DOHH2 (cell line): ENCODE measurements around the gene ALCAM.
"Not testable (repeated sequence)": the region's sequence is repeated elsewhere in the genome, so short reads cannot be mapped to it uniquely, and the experiment has no call there.

Experiments
- H3F3A ChIP-seq: fragments of 200-600 bp; sonication (generic), shearing (Covaris generic); 2 replicates; pipeline ENCODE4 v1.6.0; 2016; ENCODE audit warnings: antibody characterized with exemption, mild to moderate bottlenecking; ENCODE audit not compliant: control insufficient read depth, insufficient read depth
- H3K27ac ChIP-seq: fragments of 200-600 bp; sonication (generic); 2 replicates; pipeline ENCODE4 v1.5.1; 2014; ENCODE audit warnings: low read depth, mild to moderate bottlenecking, low read length, moderate library complexity
- H3K27me3 ChIP-seq: fragments of 200-600 bp; sonication (generic); 2 replicates; pipeline ENCODE4 v1.6.1; 2014; ENCODE audit warnings: mild to moderate bottlenecking, low read length, mixed read lengths; ENCODE audit not compliant: control insufficient read depth
- H3K36me3 ChIP-seq: fragments of 200-600 bp; sonication (generic); 2 replicates; pipeline ENCODE4 v1.6.1; 2014; ENCODE audit warnings: mild to moderate bottlenecking, low read length, moderate library complexity, mixed read lengths; ENCODE audit not compliant: control insufficient read depth
- H3K4me1 ChIP-seq: fragments of 200-600 bp; sonication (generic); 2 replicates; pipeline ENCODE4 v1.6.1; 2014; ENCODE audit warnings: mild to moderate bottlenecking, low read length, mixed read lengths; ENCODE audit not compliant: control insufficient read depth
- H3K4me2 ChIP-seq: fragments of 200-600 bp; sonication (generic); 2 replicates; pipeline ENCODE4 v1.6.0; 2014; ENCODE audit warnings: mild to moderate bottlenecking, low read length, moderate library complexity
- H3K4me3 ChIP-seq: fragments of 200-600 bp; sonication (generic); 2 replicates; pipeline ENCODE4 v1.5.1; 2014; ENCODE audit warnings: mild to moderate bottlenecking, low read length, mixed read lengths
- H3K79me2 ChIP-seq: fragments of 200-600 bp; sonication (generic); 2 replicates; pipeline ENCODE4 v1.6.1; 2014; ENCODE audit warnings: mild to moderate bottlenecking, low read length, mixed read lengths; ENCODE audit not compliant: control insufficient read depth
- H3K9me2 ChIP-seq: fragments of 200-600 bp; sonication (generic); replicated peaks from 2 replicates; pipeline ENCODE4 v1.6.1; 2014; ENCODE audit warnings: mild to moderate bottlenecking, low read length, mixed read lengths; ENCODE audit not compliant: control insufficient read depth
- H3K9me3 ChIP-seq: fragments of 200-600 bp; sonication (generic); 2 replicates; pipeline ENCODE4 v1.6.1; 2014; ENCODE audit warnings: antibody characterized with exemption, low read length, mixed read lengths; ENCODE audit not compliant: control insufficient read depth, insufficient read depth
- H4K20me1 ChIP-seq: fragments of 200-600 bp; sonication (generic); 2 replicates; pipeline ENCODE4 v1.6.0; 2014; ENCODE audit warnings: low read depth, mild to moderate bottlenecking, antibody characterized with exemption, low read length, moderate library complexity; ENCODE audit not compliant: control insufficient read depth, insufficient read depth
- EZH2phosphoT487 ChIP-seq: fragments of 200-600 bp; sonication (generic); IDR thresholded peaks from 2 replicates; pipeline ENCODE4 v1.6.1; 2017; ENCODE audit warnings: borderline replicate concordance, mild to moderate bottlenecking, antibody characterized with exemption, low read length, moderate library complexity, mixed read lengths
- TF ChIP-seq, protein P1 (sequence below): fragments of 200-600 bp; sonication (generic); IDR thresholded peaks from one replicate; pipeline ENCODE4 v1.5.1; 2014; ENCODE audit warnings: antibody characterized with exemption, mild to moderate bottlenecking, low read depth, low read length; ENCODE audit not compliant: poor library complexity, severe bottlenecking

ALCAM gene

DNA sequence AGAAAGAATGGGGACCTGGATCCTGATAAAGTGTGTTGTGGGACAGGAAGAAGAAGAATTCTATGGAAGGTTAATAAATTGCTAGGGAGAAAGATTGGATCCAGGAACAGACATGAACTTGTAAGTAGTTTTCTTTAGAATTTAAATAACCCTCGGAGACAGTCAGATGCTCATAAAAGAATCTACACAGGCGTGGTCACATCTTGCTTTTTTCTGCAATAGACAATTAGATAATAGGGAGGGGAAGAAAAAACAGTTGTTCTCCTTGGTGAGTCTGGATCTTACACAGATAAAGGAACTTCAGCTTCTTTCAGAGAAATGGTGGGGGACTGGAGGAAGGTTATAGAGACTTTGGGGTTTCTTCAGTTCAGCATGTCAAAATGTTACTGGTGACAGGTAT lies 232.6 kb downstream of the ALCAM start:
- Histone ChIP-seq H3K4me2 (no peak overlapping the region), H3K27ac (no peak overlapping the region), H3K27me3 (no peaks in the 10 kb centered on the region), H3K9me3 (no peaks in the 10 kb centered on the region), H4K20me1 (no peaks in the 10 kb centered on the region), H3K36me3 (no peaks in the 10 kb centered on the region), H3K79me2 (no peaks in the 10 kb centered on the region), H3K9me2 (no peaks in the 10 kb centered on the region), H3K4me1 (no peaks in the 10 kb centered on the region), H3K4me3 (no peak overlapping the region), H3F3A (no peaks in the 10 kb centered on the region)
- no peak for TF ChIP-seq EZH2phosphoT487
- TF ChIP-seq, protein P1, sequence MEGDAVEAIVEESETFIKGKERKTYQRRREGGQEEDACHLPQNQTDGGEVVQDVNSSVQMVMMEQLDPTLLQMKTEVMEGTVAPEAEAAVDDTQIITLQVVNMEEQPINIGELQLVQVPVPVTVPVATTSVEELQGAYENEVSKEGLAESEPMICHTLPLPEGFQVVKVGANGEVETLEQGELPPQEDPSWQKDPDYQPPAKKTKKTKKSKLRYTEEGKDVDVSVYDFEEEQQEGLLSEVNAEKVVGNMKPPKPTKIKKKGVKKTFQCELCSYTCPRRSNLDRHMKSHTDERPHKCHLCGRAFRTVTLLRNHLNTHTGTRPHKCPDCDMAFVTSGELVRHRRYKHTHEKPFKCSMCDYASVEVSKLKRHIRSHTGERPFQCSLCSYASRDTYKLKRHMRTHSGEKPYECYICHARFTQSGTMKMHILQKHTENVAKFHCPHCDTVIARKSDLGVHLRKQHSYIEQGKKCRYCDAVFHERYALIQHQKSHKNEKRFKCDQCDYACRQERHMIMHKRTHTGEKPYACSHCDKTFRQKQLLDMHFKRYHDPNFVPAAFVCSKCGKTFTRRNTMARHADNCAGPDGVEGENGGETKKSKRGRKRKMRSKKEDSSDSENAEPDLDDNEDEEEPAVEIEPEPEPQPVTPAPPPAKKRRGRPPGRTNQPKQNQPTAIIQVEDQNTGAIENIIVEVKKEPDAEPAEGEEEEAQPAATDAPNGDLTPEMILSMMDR: no peak

DNA sequence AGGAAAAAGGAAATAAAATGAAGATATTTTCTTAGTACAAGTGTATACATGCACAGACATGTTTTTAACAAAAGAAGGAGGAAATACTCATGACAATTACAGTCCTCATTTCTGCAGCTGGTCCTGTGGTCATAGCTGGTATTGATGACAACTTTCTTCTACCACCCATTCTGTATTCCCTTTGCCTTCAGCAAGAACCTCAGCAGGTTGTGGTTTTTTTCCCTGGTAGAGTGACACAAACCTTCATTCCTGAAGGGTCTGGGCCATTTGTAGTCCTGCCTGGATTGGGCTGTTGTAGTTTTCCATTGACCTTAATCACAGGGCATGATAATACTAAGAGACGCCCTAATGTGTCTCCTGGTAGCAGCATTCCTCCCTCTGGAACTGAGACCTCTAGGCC lies 235.0 kb downstream of the ALCAM start:
- not testable (repeated sequence) for H4K20me1 ChIP-seq, H3K27ac ChIP-seq, H3K9me2 ChIP-seq, H3K9me3 ChIP-seq, H3K27me3 ChIP-seq, H3K79me2 ChIP-seq, H3K4me1 ChIP-seq, H3K4me3 ChIP-seq, H3K4me2 ChIP-seq, H3K36me3 ChIP-seq, H3F3A ChIP-seq

DNA sequence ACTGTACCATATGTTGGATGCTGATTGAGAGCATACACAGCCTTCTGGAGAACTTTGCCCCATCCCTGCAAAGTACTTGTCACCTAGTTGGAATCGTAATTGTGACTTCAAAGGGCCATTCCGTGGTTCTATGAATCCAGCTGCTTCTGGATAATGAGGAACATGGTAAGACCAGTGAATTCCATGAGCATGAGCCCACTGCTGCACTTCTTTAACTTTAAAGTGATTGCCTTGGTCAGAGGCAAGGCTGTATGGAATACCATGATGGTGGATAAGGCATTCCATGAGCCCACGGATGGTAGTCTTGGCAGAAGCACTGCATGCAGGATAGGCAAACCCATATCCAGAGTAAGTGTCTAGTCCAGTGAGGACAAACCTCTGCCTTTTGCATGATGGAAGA lies 235.6 kb downstream of the ALCAM start:
- H3K36me3 ChIP-seq, H3K4me3 ChIP-seq, H3K79me2 ChIP-seq, H3K9me3 ChIP-seq, H4K20me1 ChIP-seq, H3K27ac ChIP-seq, H3K9me2 ChIP-seq, H3F3A ChIP-seq, H3K4me2 ChIP-seq, H3K27me3 ChIP-seq, H3K4me1 ChIP-seq: not testable (repeated sequence)

DNA sequence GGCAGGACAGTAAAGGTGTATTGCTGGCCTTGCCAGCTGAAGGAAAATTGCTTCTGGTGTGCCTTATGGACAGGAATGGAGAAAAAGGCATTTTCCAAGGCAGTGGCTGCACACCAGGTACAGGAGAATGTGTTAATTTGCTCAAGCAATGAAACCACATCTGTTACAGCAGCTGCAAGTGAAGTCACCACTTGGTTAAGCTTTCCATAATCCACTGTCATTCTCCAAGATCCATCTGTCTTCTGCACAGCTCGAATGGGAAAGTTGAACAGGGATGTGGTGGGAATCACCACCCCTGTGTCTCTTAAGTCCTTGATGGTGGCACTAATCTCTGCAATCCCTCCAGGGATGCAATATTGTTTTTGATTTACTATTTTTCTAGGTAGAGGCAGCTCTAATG lies 236.8 kb downstream of the ALCAM start:
- not testable (repeated sequence) for H3K79me2 ChIP-seq, H3K27ac ChIP-seq, H3K4me1 ChIP-seq, H3K4me2 ChIP-seq, H3F3A ChIP-seq, H3K9me3 ChIP-seq, H4K20me1 ChIP-seq, H3K4me3 ChIP-seq, H3K36me3 ChIP-seq, H3K27me3 ChIP-seq, H3K9me2 ChIP-seq

DNA sequence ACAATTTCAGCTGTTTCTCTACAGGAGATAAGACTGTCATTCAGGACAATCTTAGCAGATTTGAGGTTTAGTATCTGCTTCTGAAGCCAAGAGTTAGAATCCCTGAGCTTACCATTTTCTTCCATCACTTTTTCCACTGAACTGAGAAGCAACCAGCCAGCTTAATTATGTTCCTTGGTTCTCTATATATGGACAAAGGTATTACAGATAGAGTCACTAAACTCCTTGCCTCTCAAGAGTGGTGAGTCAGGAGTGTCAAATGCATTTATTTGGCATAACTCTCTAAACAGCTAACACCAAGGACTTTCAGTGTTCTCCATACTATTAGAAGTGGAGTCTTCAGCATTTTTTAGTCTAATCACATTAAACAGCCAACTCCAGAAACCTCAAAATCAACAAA lies 239.3 kb downstream of the ALCAM start:
- H3K79me2 ChIP-seq: no peaks in the 10 kb centered on the region
- no peaks in the 10 kb centered on the region for H3F3A ChIP-seq
- H3K36me3 ChIP-seq: no peaks in the 10 kb centered on the region
- H3K27ac ChIP-seq: no peak overlapping the region
- H3K27me3 ChIP-seq: no peaks in the 10 kb centered on the region
- no peak overlapping the region for H3K4me2 ChIP-seq
- no peaks in the 10 kb centered on the region for H3K9me2 ChIP-seq
- H3K4me3 ChIP-seq: no peak overlapping the region
- H3K4me1 ChIP-seq: no peaks in the 10 kb centered on the region
- TF ChIP-seq, protein P1: no peak
- no peak for TF ChIP-seq EZH2phosphoT487
- H4K20me1 ChIP-seq: no peaks in the 10 kb centered on the region
- peaks cover 3% of the 10 kb centered on the region; the same call in 1 of the 2 replicates for H3K9me3 ChIP-seq
